ENCODE results near the gene GGT6. TPM values are rescaled to one million over a fixed set of nuclear protein-coding genes. Genes with fewer than 3 reads are reported as not detected.

GGT6 gene
- total RNA-seq, 1 experiment from 2014 or later: 3.7 TPM

DNA sequence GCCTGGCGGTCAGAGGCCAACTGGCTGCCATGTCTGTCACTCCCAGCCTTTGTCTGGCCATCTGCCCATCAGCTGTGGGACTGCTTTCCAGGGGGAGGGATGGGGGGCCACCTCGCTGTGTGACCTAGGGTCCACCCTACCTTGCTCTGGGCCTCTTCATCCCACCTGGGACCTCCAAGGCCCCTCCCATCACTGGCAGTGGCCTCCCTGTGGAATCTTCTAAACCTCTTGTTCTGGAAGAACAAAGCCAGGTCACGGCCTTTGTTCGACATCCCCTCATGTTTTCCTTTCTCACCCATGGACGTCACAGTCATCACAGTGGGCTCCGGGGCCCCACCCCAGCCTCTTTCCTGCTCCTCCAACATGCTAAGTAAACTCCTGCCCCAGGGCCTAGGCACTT is 37.7 kb downstream of the GGT6 start:
- intact Hi-C loops (cut with micrococcal nuclease; ENCODE audit: unreplicated experiment): no loop called here
- Histone ChIP-seq H4K20me1 (ENCODE audit: insufficient read depth) (no peaks in the 10 kb centered on the region), H3K4me3 (no peak overlapping the region), H3K27ac (no peak overlapping the region), H2AFZ (no peak overlapping the region), H3K27me3 (ENCODE audit: insufficient read depth, low read depth) (no peaks in the 10 kb centered on the region), H3K36me3 (ENCODE audit: low read depth) (peaks cover 23% of the 10 kb centered on the region; the same call in 1 of the 2 replicates), H3K9me3 (ENCODE audit: insufficient read depth, low read depth) (no peaks in the 10 kb centered on the region), H3K79me2 (ENCODE audit: low read depth) (peaks cover 61% of the 10 kb centered on the region), H3K4me2 (no peak overlapping the region), H3K4me1 (replicated peaks; ENCODE audit: insufficient read depth) (peaks cover 40% of the 10 kb centered on the region), H3K9me2 (ENCODE audit: insufficient read depth) (no peaks in the 10 kb centered on the region), H3F3A (ENCODE audit: insufficient read depth, low read depth) (peaks cover 74% of the 10 kb centered on the region)
- no TSS peak for BruUV-seq (replicated peaks)
- POLR2A ChIA-PET (ENCODE audit: unreplicated experiment): interaction anchor here (0.8 kb wide), 1 partner anchor 208 kb away, joined by 5 read pairs; no protein-coding TSS in a partner anchor
- CTCF ChIA-PET: no interaction called here
- DNase-seq: no peak
- no peak for TF ChIP-seq EZH2 (IDR thresholded peaks at IDR 0.05; ENCODE audit: low read depth)
- TF ChIP-seq, protein P1, sequence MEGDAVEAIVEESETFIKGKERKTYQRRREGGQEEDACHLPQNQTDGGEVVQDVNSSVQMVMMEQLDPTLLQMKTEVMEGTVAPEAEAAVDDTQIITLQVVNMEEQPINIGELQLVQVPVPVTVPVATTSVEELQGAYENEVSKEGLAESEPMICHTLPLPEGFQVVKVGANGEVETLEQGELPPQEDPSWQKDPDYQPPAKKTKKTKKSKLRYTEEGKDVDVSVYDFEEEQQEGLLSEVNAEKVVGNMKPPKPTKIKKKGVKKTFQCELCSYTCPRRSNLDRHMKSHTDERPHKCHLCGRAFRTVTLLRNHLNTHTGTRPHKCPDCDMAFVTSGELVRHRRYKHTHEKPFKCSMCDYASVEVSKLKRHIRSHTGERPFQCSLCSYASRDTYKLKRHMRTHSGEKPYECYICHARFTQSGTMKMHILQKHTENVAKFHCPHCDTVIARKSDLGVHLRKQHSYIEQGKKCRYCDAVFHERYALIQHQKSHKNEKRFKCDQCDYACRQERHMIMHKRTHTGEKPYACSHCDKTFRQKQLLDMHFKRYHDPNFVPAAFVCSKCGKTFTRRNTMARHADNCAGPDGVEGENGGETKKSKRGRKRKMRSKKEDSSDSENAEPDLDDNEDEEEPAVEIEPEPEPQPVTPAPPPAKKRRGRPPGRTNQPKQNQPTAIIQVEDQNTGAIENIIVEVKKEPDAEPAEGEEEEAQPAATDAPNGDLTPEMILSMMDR (conservative IDR thresholded peaks at IDR 0.05): no peak

DNA sequence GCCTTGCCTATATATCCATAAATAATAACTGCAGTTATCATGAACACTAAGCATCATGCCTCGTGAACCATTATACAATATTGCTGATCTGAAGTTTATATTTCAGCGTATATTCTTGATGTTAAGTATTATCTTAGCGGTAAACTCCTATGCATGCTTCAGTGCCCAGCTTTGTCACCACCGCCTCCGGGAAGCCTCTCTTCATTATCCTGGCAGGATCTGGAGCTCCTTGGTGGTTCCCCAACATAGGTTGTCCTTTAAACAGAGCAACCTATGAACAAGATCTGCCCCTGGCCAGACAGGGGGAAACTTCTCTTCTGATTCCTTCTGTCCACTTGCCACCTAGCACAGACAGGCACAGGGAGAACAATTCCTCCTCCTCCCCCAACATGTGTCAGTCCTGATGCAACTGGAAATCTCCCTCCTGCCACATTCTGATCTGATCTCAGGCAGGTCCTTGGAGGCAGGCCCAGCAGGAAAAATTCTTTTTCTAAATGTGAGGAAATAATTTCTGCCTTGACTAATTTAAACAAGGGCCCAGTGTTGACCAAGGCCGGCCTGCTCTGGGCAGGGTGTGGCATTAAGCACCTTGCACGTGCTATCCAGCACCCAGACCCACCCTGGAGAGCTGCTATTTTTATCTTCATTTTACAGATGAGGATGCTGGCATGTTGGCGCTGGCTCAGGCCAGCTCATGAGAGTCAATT is 39.3 kb downstream of the GGT6 start:
- intact Hi-C loops (cut with micrococcal nuclease; ENCODE audit: unreplicated experiment): loop anchor here (1.0 kb wide), 3 partner anchors 8 to 45 kb away; no protein-coding TSS in a partner anchor
- Histone ChIP-seq H3K4me2 (peak overlapping the region; percentile 52), H3K4me3 (no peak overlapping the region), H3K4me1 (replicated peaks; ENCODE audit: insufficient read depth) (peaks cover 54% of the 10 kb centered on the region), H3K36me3 (ENCODE audit: low read depth) (peaks cover 23% of the 10 kb centered on the region; the same call in 1 of the 2 replicates), H3K79me2 (ENCODE audit: low read depth) (peaks cover 76% of the 10 kb centered on the region), H4K20me1 (ENCODE audit: insufficient read depth) (no peaks in the 10 kb centered on the region), H3K27ac (peak overlapping the region; percentile 87), H3K9me3 (ENCODE audit: insufficient read depth, low read depth) (no peaks in the 10 kb centered on the region), H3F3A (ENCODE audit: insufficient read depth, low read depth) (peaks cover 58% of the 10 kb centered on the region), H3K27me3 (ENCODE audit: insufficient read depth, low read depth) (no peaks in the 10 kb centered on the region), H2AFZ (no peak overlapping the region), H3K9me2 (ENCODE audit: insufficient read depth) (no peaks in the 10 kb centered on the region)
- TF ChIP-seq, protein P1 (conservative IDR thresholded peaks at IDR 0.05): no peak
- no peak for TF ChIP-seq EZH2 (IDR thresholded peaks at IDR 0.05; ENCODE audit: low read depth)
- DNase-seq: peak; percentile 89 to 93
- POLR2A ChIA-PET (ENCODE audit: unreplicated experiment): interaction anchor here (0.6 to 0.7 kb wide), 5 partner anchors 77 to 1927 kb away, joined by 3 to 6 read pairs (median 3); partner anchors contain the start of gene PAFAH1B1
- CTCF ChIA-PET: interaction anchor here (0.5 to 0.6 kb wide), 4 partner anchors 22 to 216 kb away, joined by 3 to 6 read pairs (median 4); no protein-coding TSS in a partner anchor
- BruUV-seq (replicated peaks): no TSS peak

DNA sequence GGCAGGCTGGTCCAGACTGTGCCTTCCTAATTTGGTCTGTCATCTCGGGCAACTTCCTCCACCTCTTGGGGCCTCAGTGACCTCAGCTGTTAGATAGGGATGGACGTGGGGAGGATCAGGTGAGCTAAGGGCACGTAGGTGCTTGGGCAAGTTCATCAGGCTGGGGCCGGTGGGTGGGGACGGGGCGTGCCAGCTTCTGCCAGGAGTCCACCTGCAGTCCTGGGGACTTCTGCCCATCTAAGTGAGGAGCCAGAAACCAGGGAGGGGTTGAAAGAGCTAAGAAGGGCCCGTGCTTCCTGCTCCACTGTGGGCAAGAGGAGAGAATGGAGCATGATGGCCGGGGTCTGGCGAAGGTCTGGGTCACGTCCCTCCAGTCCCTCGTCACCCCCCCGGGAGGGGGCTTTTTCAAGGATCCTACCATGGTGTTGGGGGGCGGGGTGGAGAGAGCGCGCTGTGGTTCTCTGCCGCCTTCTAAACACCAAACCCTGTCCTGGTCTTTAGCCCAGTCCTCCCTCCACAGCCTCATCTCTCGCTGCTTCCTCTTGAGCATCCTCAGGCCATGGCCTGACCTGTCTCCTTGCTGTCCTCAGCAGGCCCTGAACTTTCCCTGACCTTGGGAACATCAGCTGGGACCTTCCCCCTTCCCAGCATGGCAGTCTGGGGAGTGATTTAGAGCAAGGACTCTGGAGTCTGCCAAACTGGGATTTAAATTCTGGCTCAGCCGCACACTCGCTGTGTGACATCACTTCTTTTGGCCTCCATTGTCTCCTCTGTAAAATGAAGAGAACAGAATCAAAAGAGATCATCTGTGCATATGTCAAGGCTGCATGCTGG is 40.1 kb downstream of the GGT6 start:
- Histone ChIP-seq H2AFZ (no peak overlapping the region), H3K36me3 (ENCODE audit: low read depth) (peaks cover 17% of the 10 kb centered on the region; the same call in 1 of the 2 replicates), H3F3A (ENCODE audit: insufficient read depth, low read depth) (peaks cover 57% of the 10 kb centered on the region), H3K4me3 (no peak overlapping the region), H3K79me2 (ENCODE audit: low read depth) (peaks cover 76% of the 10 kb centered on the region), H3K9me2 (ENCODE audit: insufficient read depth) (no peaks in the 10 kb centered on the region), H3K27me3 (ENCODE audit: insufficient read depth, low read depth) (no peaks in the 10 kb centered on the region), H4K20me1 (ENCODE audit: insufficient read depth) (no peaks in the 10 kb centered on the region), H3K9me3 (ENCODE audit: insufficient read depth, low read depth) (no peaks in the 10 kb centered on the region), H3K4me1 (replicated peaks; ENCODE audit: insufficient read depth) (peaks cover 61% of the 10 kb centered on the region), H3K27ac (peak overlapping the region; percentile 87), H3K4me2 (peak overlapping the region; percentile 52)
- no peak for TF ChIP-seq EZH2 (IDR thresholded peaks at IDR 0.05; ENCODE audit: low read depth)
- TF ChIP-seq, protein P1 (conservative IDR thresholded peaks at IDR 0.05): no peak
- CTCF ChIA-PET: interaction anchor here (0.6 to 1.3 kb wide), 2 partner anchors 37 to 46 kb away, joined by 3 to 5 read pairs; no protein-coding TSS in a partner anchor
- no TSS peak for BruUV-seq (replicated peaks)
- POLR2A ChIA-PET (ENCODE audit: unreplicated experiment): interaction anchor here (0.6 to 0.7 kb wide), 2 partner anchors 37 to 43 kb away, joined by 5 to 7 read pairs; no protein-coding TSS in a partner anchor
- DNase-seq: no peak
- intact Hi-C loops (cut with micrococcal nuclease; ENCODE audit: unreplicated experiment): no loop called here
